ENCODE data around the gene MSH6.

The MSH6 gene

GRCh38 chr2:47767497-47767844, 15.5 kb upstream of the MSH6 start:
- no peak overlapping the region for H3K27ac ChIP-seq (ENCODE audit: low read length)
- peaks cover 9% of the 10 kb centered on the region for H3K4me1 ChIP-seq (ENCODE audit: insufficient read depth, low read length)
- no peak for TF ChIP-seq EZH2 (IDR thresholded peaks at IDR 0.05; ENCODE audit: borderline replicate concordance, low read depth, low read length, severe bottlenecking)
- TF ChIP-seq, protein P1, sequence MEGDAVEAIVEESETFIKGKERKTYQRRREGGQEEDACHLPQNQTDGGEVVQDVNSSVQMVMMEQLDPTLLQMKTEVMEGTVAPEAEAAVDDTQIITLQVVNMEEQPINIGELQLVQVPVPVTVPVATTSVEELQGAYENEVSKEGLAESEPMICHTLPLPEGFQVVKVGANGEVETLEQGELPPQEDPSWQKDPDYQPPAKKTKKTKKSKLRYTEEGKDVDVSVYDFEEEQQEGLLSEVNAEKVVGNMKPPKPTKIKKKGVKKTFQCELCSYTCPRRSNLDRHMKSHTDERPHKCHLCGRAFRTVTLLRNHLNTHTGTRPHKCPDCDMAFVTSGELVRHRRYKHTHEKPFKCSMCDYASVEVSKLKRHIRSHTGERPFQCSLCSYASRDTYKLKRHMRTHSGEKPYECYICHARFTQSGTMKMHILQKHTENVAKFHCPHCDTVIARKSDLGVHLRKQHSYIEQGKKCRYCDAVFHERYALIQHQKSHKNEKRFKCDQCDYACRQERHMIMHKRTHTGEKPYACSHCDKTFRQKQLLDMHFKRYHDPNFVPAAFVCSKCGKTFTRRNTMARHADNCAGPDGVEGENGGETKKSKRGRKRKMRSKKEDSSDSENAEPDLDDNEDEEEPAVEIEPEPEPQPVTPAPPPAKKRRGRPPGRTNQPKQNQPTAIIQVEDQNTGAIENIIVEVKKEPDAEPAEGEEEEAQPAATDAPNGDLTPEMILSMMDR (IDR thresholded peaks at IDR 0.05; ENCODE audit: borderline replicate concordance, extremely low read depth, low read length, poor library complexity, severe bottlenecking), result no peak
- H3K9me3 ChIP-seq (ENCODE audit: insufficient read depth, low read length, severe bottlenecking), result no peaks in the 10 kb centered on the region
- no peak for DNase-seq
- no peak overlapping the region for H3K9ac ChIP-seq (ENCODE audit: low read depth, low read length)
- H4K20me1 ChIP-seq (ENCODE audit: insufficient read depth, low read length), result no peaks in the 10 kb centered on the region
- peak overlapping the region; percentile 38 for H3K4me2 ChIP-seq (ENCODE audit: insufficient read depth, low read length)
- no peaks in the 10 kb centered on the region for H3K79me2 ChIP-seq (ENCODE audit: insufficient read depth, low read length)
- no peak; the same call in 2 of the 3 replicates for ATAC-seq (ENCODE audit: insufficient read depth, low read depth)
- no peaks in the 10 kb centered on the region for H3K36me3 ChIP-seq (ENCODE audit: insufficient read depth, low read length)
- H2AFZ ChIP-seq (ENCODE audit: low read depth, low read length), result peak overlapping the region; percentile 62; the same call in 1 of the 2 replicates
- no peak overlapping the region for H3K4me3 ChIP-seq (ENCODE audit: low read depth in 1 of 2, low read length in 2 of 2)
- H3K27me3 ChIP-seq (ENCODE audit: insufficient read depth, low read length, poor library complexity), result no peaks in the 10 kb centered on the region

DNA sequence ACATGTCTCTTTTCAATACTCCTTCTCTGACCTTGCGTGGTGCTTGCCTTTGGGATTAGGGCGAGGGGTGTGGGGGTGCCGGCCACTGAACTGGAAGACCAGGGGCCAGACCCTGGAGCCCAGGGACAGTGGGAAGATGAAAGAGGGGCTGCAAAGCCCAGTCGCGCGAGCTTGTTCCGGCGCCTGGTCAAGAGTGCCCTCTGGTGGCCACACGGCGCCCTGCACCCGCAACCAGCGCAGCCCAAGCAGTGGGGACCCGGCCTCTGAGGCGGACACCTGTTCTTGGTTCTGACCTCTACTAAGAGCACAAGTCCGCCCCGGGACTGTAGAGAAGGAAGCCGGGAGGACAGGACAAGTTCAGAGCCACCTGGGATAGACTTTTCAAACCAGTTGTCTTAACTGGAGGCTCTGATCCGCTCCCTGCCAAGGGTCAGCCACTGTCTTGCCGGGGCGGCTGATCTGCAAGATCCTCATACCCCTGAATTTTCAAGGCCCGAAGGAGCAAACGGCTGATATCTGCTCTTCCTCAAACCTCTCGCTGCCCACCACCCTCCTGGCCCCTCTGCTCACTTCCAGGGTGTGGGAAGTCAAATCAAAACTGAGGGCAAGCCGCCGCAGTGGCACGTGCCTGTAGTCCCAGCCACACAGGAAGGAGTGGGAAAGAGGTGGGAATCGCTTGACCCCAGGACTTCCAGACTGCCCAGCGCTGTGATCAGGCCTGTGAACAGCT, 14.9 kb upstream of the MSH6 start:
- peak; percentile 96 for ATAC-seq (ENCODE audit: insufficient read depth, low read depth)
- no peaks in the 10 kb centered on the region for H3K9me3 ChIP-seq (ENCODE audit: insufficient read depth, low read length, severe bottlenecking)
- H3K4me1 ChIP-seq (ENCODE audit: insufficient read depth, low read length), result peaks cover 9% of the 10 kb centered on the region
- no peaks in the 10 kb centered on the region for H4K20me1 ChIP-seq (ENCODE audit: insufficient read depth, low read length)
- H3K4me3 ChIP-seq (ENCODE audit: low read depth in 1 of 2, low read length in 2 of 2), result no peak overlapping the region
- H3K9ac ChIP-seq (ENCODE audit: low read depth, low read length), result no peak overlapping the region
- peak; percentile 74 for DNase-seq
- no peak overlapping the region for H3K27ac ChIP-seq (ENCODE audit: low read length)
- H2AFZ ChIP-seq (ENCODE audit: low read depth, low read length), result peak overlapping the region; percentile 62
- no peak for TF ChIP-seq EZH2 (IDR thresholded peaks at IDR 0.05; ENCODE audit: borderline replicate concordance, low read depth, low read length, severe bottlenecking)
- TF ChIP-seq, protein P1 (IDR thresholded peaks at IDR 0.05; ENCODE audit: borderline replicate concordance, extremely low read depth, low read length, poor library complexity, severe bottlenecking), result peak; percentile 98
- no peaks in the 10 kb centered on the region for H3K36me3 ChIP-seq (ENCODE audit: insufficient read depth, low read length)
- no peaks in the 10 kb centered on the region for H3K79me2 ChIP-seq (ENCODE audit: insufficient read depth, low read length)
- H3K27me3 ChIP-seq (ENCODE audit: insufficient read depth, low read length, poor library complexity), result no peaks in the 10 kb centered on the region
- H3K4me2 ChIP-seq (ENCODE audit: insufficient read depth, low read length), result peak overlapping the region; percentile 38

GRCh38 chr2:47769318-47769717, 13.6 kb upstream of the MSH6 start:
- Histone ChIP-seq H3K4me2 (ENCODE audit: insufficient read depth, low read length) (no peak overlapping the region), H3K4me1 (ENCODE audit: insufficient read depth, low read length) (peaks cover 9% of the 10 kb centered on the region), H3K9me3 (ENCODE audit: insufficient read depth, low read length, severe bottlenecking) (no peaks in the 10 kb centered on the region), H3K79me2 (ENCODE audit: insufficient read depth, low read length) (no peaks in the 10 kb centered on the region), H3K27ac (ENCODE audit: low read length) (no peak overlapping the region), H3K36me3 (ENCODE audit: insufficient read depth, low read length) (no peaks in the 10 kb centered on the region), H4K20me1 (ENCODE audit: insufficient read depth, low read length) (no peaks in the 10 kb centered on the region), H2AFZ (ENCODE audit: low read depth, low read length) (no peak overlapping the region), H3K27me3 (ENCODE audit: insufficient read depth, low read length, poor library complexity) (no peaks in the 10 kb centered on the region), H3K9ac (ENCODE audit: low read depth, low read length) (no peak overlapping the region), H3K4me3 (ENCODE audit: low read depth in 1 of 2, low read length in 2 of 2) (no peak overlapping the region)
- DNase-seq, result no peak
- ATAC-seq (ENCODE audit: insufficient read depth, low read depth), result no peak
- TF ChIP-seq EZH2 (IDR thresholded peaks at IDR 0.05; ENCODE audit: borderline replicate concordance, low read depth, low read length, severe bottlenecking), result no peak
- TF ChIP-seq, protein P1 (IDR thresholded peaks at IDR 0.05; ENCODE audit: borderline replicate concordance, extremely low read depth, low read length, poor library complexity, severe bottlenecking), result no peak
